DMS79 treated with DMSO at 0.1 percent for 48 hours (cell line): ENCODE results near the gene UTP14A.
"Not testable (repeated sequence)": the region's sequence is repeated elsewhere in the genome, so short reads cannot be mapped to it uniquely, and the experiment has no call there.

Source experiments
- DNase-seq: peaks from one replicate; lab custom pipeline; 2025; lab: John Stamatoyannopoulos, UW

UTP14A gene

DNA sequence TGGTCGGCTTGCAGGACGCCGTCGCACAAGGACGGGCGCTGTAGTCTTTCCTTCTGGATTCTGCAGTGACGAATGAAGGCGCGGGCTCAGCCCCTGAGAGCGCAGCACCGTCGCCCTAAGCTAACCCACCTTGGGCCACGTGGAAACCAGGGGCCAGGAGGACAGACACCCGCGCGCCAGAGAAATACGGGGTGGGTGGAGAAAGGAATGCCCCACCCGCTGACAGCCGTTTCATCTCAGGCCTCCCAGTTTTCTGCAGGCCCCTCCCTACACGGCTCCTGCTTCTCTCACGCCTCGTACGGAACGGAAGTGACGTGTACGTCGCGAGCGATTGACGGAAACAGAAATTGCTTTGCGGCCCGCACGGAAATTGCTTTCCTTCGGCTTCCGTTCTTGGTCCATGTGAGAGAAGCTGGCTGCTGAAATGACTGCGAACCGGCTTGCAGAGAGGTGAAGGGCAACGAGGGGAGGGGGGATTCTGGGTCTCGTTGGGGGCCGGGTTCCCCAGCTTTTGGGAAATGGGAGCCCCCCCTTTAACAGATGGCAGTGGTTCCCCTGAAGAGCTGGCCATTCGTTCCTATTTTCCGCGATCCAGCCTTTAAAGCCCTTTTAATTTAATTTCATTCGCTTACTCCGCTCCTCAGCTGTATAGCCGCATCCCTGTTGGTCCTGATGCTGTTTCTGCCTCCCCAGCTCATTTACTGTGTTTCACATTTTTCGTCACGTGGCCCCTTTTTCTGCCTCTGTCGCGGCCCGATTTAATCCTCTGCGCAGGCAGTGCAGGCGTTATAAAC is at the start of gene UTP14A:
TSS of gene UTP14A (plus strand) at position 378 of the 794 bp plus-strand sequence. CDS start at position 425, 47 bp downstream.
- DNase-seq = peak; percentile 67

DNA sequence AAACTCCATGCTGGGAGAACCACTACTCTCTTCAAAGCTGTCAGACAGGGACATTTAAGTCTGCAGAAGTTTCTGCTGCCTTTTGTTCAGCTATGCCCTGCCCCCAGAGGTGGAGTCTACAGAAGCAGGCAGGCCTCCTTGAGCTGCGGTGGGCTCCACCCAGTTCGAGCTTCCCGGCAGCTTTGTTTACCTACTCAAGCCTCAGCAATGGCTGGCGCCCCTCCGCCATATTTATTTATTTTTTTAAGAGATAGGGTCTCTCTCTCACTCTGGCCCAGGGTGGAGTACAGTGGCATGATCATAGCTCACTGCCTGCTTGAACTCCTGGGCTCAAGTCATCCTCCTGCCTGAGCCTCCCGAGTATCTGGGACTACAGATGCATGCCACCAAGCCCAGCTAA is 46.8 kb upstream of the UTP14A start:
- DNase-seq = not testable (repeated sequence)

DNA sequence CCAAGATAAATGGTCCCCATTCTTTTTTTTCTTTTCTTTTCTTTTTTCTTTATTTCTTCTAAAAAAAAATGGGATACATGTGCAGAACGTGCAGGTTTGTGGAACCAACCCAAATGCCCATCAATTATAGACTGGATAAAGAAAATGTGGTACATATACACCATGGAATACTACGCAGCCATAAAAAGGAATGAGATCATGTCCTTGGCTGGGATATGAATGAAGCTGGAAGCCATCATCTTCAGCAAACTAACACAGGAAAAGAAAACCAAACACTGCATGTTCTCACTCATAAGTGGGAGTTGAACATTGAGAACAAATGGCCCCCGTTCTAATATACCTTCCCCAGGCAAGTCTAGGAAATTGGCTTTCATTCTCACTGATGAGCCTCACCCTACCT is 39.6 kb upstream of the UTP14A start:
- DNase-seq = not testable (repeated sequence)

GRCh38 chrX:129872524-129872923 is 33.4 kb upstream of the UTP14A start:
- DNase-seq = no peak

DNA sequence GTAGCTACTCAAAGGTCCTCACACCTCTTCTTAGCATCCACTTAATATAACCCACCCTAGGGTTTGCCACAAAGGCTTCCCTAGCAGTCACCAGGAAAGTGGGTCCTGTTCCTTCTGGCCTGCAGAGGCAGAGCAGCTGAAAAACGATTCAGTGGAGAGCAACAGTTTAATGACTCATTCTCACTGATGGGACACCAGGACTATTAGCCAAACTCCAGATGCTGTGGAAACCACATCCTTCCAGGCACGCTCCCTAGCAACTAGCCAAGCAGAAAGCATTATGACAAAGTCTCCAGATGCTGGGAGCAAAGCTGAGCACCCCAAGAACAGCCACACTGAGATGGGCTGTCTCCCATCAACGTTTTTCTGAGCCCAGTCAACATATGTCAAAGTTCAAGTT is 30.3 kb upstream of the UTP14A start:
- no peak for DNase-seq

- DNase-seq = peak; percentile 8
Observed at GRCh38 chrX:129876771-129877305, 29.1 kb upstream of the UTP14A start.

DNA sequence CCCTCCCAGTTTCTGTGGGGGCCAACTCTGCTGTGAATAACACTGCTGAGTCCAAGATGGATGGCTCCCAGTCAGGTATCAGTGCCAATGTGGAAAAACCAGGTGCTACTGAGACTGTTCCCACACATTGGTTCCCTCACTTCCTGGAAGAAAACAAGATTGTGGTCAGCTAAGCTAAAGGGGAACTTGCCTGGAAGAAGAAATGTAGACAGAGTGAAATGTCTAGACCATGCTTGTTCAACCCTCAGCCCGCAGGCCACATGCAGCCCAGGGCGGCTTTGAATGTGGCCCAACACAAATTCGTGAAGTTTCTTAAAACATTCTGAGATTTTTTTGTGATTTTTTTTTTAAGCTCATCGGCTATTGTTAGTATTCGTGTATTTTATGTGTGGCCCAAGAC is 28.6 kb upstream of the UTP14A start:
- DNase-seq = no peak

- DNase-seq = no peak
Observed at GRCh38 chrX:129900054-129900453, 5.9 kb upstream of the UTP14A start.

- no peak for DNase-seq
Observed at GRCh38 chrX:129908636-129909035, 2.7 kb downstream of the UTP14A start.

GRCh38 chrX:129925305-129926092 is 19.5 kb downstream of the UTP14A start:
- DNase-seq = peak; percentile 33

DNA sequence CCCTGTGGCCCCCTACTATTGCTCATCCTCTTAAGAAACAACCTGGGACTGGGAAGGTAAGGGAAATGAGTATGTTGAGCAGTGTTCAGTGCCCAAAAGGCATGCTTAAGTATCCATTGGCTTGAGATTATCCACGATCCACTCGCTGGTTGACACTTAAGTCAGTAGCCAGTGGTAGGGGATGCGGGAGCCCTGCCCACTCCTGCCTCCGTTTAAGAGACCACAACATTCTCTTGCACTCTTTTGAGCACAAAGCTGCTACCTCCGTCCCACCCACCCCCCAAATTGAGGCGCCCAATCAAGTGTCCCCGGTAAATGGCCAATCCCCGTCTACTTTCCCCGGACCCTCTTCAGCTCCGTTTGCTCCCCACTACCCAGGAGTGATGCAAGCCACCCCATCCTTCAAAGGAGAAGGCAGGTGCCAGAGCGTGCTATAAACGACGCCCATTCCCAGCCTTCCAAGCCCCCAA is 25.0 kb downstream of the UTP14A start:
- DNase-seq = no peak

- DNase-seq = peak; percentile 70
Observed at GRCh38 chrX:129931411-129932015, 25.5 kb downstream of the UTP14A start.

GRCh38 chrX:129932016-129932820 is 26.3 kb downstream of the UTP14A start:
- DNase-seq = peak; percentile 50

- DNase-seq = no peak
Observed at GRCh38 chrX:129932821-129933321, 26.9 kb downstream of the UTP14A start.

GRCh38 chrX:129933700-129934099 is 27.7 kb downstream of the UTP14A start:
- no peak for DNase-seq

- no peak for DNase-seq
Observed at GRCh38 chrX:129934461-129934860, 28.5 kb downstream of the UTP14A start.

- DNase-seq = no peak
Observed at GRCh38 chrX:129934952-129935351, 29.0 kb downstream of the UTP14A start.

DNA sequence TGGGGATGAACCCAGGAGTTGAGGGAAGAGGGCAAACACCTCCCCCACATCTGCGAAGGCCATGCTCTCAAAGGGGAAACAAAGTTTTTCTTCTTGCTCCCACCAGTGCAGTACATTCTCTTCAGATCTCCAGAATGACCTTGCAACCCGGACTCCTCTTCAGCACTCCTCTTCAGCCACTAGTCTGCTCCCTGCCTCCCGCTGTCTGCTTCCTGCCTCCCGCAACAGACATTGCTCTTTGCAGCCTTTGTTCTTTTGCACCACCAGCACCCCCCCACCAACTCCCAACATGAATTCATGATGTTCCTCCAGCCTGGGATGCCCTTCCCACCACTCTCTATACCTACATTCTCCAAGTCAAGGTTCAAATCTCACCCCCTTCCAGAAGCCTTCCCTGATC is 32.1 kb downstream of the UTP14A start:
- no peak for DNase-seq

- DNase-seq = peak; percentile 34
Observed at GRCh38 chrX:129939986-129940385, 34.0 kb downstream of the UTP14A start.

GRCh38 chrX:129940721-129941120 is 34.8 kb downstream of the UTP14A start:
- DNase-seq = no peak

DNA sequence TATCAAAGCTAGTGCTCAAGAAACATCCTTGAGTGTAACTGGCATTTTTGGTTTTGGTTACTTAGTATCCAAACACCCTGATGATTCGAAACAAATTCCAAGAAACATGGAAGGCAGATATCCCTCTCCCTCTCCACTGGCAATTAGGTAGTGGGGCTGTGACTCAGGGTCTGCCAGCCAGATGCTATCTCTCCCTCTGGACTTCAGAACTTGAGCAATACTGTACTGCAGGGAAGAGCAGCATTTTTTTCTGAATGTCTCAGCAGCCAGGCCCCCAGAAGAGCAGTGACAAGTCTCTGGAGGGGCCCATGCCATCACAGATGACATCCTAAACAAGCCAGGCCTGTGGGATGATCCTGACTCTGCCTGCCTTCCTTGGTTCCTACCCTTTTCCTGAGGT is 39.2 kb downstream of the UTP14A start:
- DNase-seq = no peak

GRCh38 chrX:129953334-129953648 is 47.3 kb downstream of the UTP14A start:
- DNase-seq = no peak
